ENCODE data around the gene SCN5A. TPM values are rescaled to one million over a fixed set of nuclear protein-coding genes. Genes with fewer than 3 reads are reported as not detected.

Gene SCN5A
- total RNA-seq, 2 experiments from 2014 or later = 0.20 to 0.52 TPM

Other genes with a start within 250 kb of the SCN5A start
- 1 to 10 TPM; 5.4 to 6.9 TPM for gene ACVR2B, start 195.8 kb downstream of the SCN5A start, total RNA-seq
- gene EXOG, start 153.3 kb downstream of the SCN5A start, total RNA-seq = 10 to 100 TPM; 16.8 to 17.7 TPM
- not detected for gene SCN10A, start 166.5 kb upstream of the SCN5A start, total RNA-seq